Adrenal gland (tissue), 12 donors: ENCODE measurements around the gene MEP1A. TPM values are rescaled to one million over a fixed set of nuclear protein-coding genes. Genes with fewer than 3 reads are reported as not detected.

Source experiments
- DNase-seq, 7 donors: peaks; one replicate each; pipeline ENCODE4 v3.0.0-alpha.2; 2019 to 2020
- H3K27ac ChIP-seq, 5 donors: fragments of 200-600 bp; sonication (generic) in 4 of 5; 1 replicate in 3 of 5; 2 replicates in 2 of 5; pipeline versions ENCODE4 v1.5.1 to v1.8.0; 2016 to 2020; ENCODE audit warnings: mild to moderate bottlenecking in 1 of 5
- H3K27me3 ChIP-seq: fragments of 200-600 bp; 2 replicates; pipeline ENCODE4 v1.8.0; 2021
- H3K36me3 ChIP-seq, 2 donors: fragments of 200-600 bp; replicated peaks in 1 of 2; 1 replicate in 1 of 2; 2 replicates in 1 of 2; pipeline versions ENCODE4 v1.5.1 to v1.8.0; 2018 to 2022
- H3K4me1 ChIP-seq, 2 donors: fragments of 200-600 bp; replicated peaks in 1 of 2; 1 replicate in 1 of 2; 2 replicates in 1 of 2; pipeline versions ENCODE4 v1.5.1 to v1.8.0; 2018 to 2021
- H3K4me3 ChIP-seq, 4 donors: fragments of 200-600 bp; sonication (generic) in 3 of 4; one replicate each; pipeline ENCODE4 v1.5.1; 2016 to 2018
- H3K9me3 ChIP-seq, 3 donors: fragments of 200-600 bp; sonication (generic) in 1 of 3; replicated peaks in 1 of 3; 1 replicate in 2 of 3; 2 replicates in 1 of 3; pipeline versions ENCODE4 v1.5.1 to v1.8.0; 2016 to 2021
- CTCF ChIP-seq, 6 experiments: fragments of 450-650 bp in 4 of 6; fragments of 200-600 bp in 2 of 6; sonication (generic) in 1 of 6; IDR thresholded peaks; 1 replicate in 5 of 6; 2 replicates in 1 of 6; pipeline versions ENCODE4 v1.5.1 to v1.8.0; 2016 to 2021; ENCODE audit warnings: antibody characterized with exemption in 6 of 6, mild to moderate bottlenecking in 2 of 6, moderate library complexity in 1 of 6
- POLR2A ChIP-seq, 2 donors: fragments of 450-650 bp; IDR thresholded peaks; one replicate each; pipeline ENCODE4 v1.6.1; 2017; ENCODE audit warnings: antibody characterized with exemption in 2 of 2, mild to moderate bottlenecking in 2 of 2, moderate library complexity in 1 of 2
- WGBS, 4 donors: extraction: QIAGEN DNeasy Blood & Tissue Kit in 2 of 4; methylation state at CpG; one replicate each; pipeline versions ENCODE4 v1.1.5 to v1.1.7; 2013 to 2017; 5-methylcytosine and 5-hydroxymethylcytosine counted together
- intact Hi-C, 2 donors: fragments of 100-400 bp; cut with DNase I; formaldehyde crosslinking; loops; one replicate each; pipeline versions ENCODE4 v1.14.1 to v1.15.0; 2022 to 2023
- polyA plus RNA-seq, 3 donors: library from polyadenylated mRNA; stranded (reverse); fragments of 200-250 nt in 2 of 3; fragments of 350-450 nt in 1 of 3; fragmentation: Illumina TruSeq in 1 of 3; extraction: RNeasy Lipid Tissue Mini Kit (QIAGEN cat#74804) in 1 of 3; gene quantifications; one replicate each; pipeline ENCODE4 v1.2.3, GENCODE V29; 2013 to 2014
- total RNA-seq, 9 donors: library from RNA; depleted of rRNA in 4 of 9; stranded (reverse); fragments of >200 nt in 4 of 9; fragments of 120-200 nt in 1 of 9; fragmentation: NEBNext Ultra II Directional in 1 of 9; extraction: Animal tissue kit (Norgen Biotek cat#: 25700) in 1 of 9; gene quantifications; one replicate each; pipeline versions ENCODE4 v1.1.0 to v1.2.4, GENCODE V29; 2013 to 2023
- donor health status: healthy with polysubstance abuse.
- donor health status: Bipolar disorder and iron deficiency.
- donor health status: DM: yes; HTN: yes; CAD: no.
- donor health status: DM: no; HTN: no; CAD: no.
- donor health status: DM: no; HTN: no; CAD: no.
- donor health status: DM: yes; HTN: yes; CAD: no.

The MEP1A gene
- total and polyA plus RNA-seq, 12 donors = 0.03 to 0.05 TPM; not detected in 10

- TF ChIP-seq POLR2A (IDR thresholded peaks at IDR 0.05) = no peak
- no peak for TF ChIP-seq CTCF (IDR thresholded peaks at IDR 0.05)
- intact Hi-C loops = no loop called here
- H3K27me3 ChIP-seq = no peaks in the 10 kb centered on the region
- no peak for DNase-seq
- WGBS, 4 donors = 73 to 86% (median 78%) methylated on average over 1 of the region's 1 CpG
- H3K4me1 ChIP-seq = no peaks in the 10 kb centered on the region
- H3K9me3 ChIP-seq = no peaks in the 10 kb centered on the region
- H3K27ac ChIP-seq = no peak overlapping the region
- H3K36me3 ChIP-seq = no peaks in the 10 kb centered on the region
- H3K4me3 ChIP-seq = no peak overlapping the region
These were observed 6.5 kb downstream of the MEP1A start for GRCh38 chr6:46799657-46800056.

- 43 to 49% (median 47%) methylated on average over 1 of the region's 1 CpG for WGBS, 4 donors
- H3K4me1 ChIP-seq = no peaks in the 10 kb centered on the region
- intact Hi-C loops = no loop called here
- H3K4me3 ChIP-seq = no peak overlapping the region
- no peaks in the 10 kb centered on the region for H3K36me3 ChIP-seq
- H3K27ac ChIP-seq = no peak overlapping the region
- H3K27me3 ChIP-seq = no peaks in the 10 kb centered on the region
- DNase-seq = no peak
- TF ChIP-seq POLR2A (IDR thresholded peaks at IDR 0.05) (no peak), CTCF (IDR thresholded peaks at IDR 0.05) (no peak)
- H3K9me3 ChIP-seq = no peaks in the 10 kb centered on the region
These were observed 15.6 kb downstream of the MEP1A start for GRCh38 chr6:46808806-46809205.

- Histone ChIP-seq H3K4me3 (no peak overlapping the region), H3K9me3 (no peaks in the 10 kb centered on the region), H3K36me3 (no peaks in the 10 kb centered on the region), H3K4me1 (no peaks in the 10 kb centered on the region), H3K27me3 (no peaks in the 10 kb centered on the region), H3K27ac (no peak overlapping the region)
- intact Hi-C loops = no loop called here
- WGBS, 4 donors = 0 to 77% (median 56%) methylated on average over 2 to 4 of the region's 4 CpGs
- TF ChIP-seq POLR2A (IDR thresholded peaks at IDR 0.05) (no peak), CTCF (IDR thresholded peaks at IDR 0.05) (no peak)
- no peak for DNase-seq
These were observed 21.9 kb downstream of the MEP1A start for GRCh38 chr6:46815130-46815529.

GRCh38 chr6:46816626-46817025 lies 23.4 kb downstream of the MEP1A start:
- Histone ChIP-seq H3K27ac (no peak overlapping the region), H3K27me3 (no peaks in the 10 kb centered on the region), H3K9me3 (no peaks in the 10 kb centered on the region), H3K36me3 (no peaks in the 10 kb centered on the region), H3K4me1 (no peaks in the 10 kb centered on the region), H3K4me3 (no peak overlapping the region)
- intact Hi-C loops = no loop called here
- DNase-seq = no peak
- 85 to 100% (median 95%) methylated on average over 1 of the region's 1 CpG for WGBS, 4 donors
- no peak for TF ChIP-seq POLR2A (IDR thresholded peaks at IDR 0.05)
- TF ChIP-seq CTCF (IDR thresholded peaks at IDR 0.05) = no peak
